SU-DHL-6 (cell line): Measurements from ENCODE around the gene CNP.

Experiments used
- EZH2phosphoT487 ChIP-seq: fragments of 200-600 bp; sonication (generic), shearing (Covaris generic); conservative IDR thresholded peaks from 2 replicates; pipeline ENCODE4 v1.6.1; 2018; ENCODE audit warnings: mild to moderate bottlenecking, antibody characterized with exemption, low read length, moderate library complexity, mixed read lengths
- TF ChIP-seq, protein P1 (sequence below): fragments of 200-600 bp; sonication (generic); IDR thresholded peaks from one replicate; pipeline ENCODE4 v1.5.1; 2017; ENCODE audit warnings: antibody characterized with exemption, mild to moderate bottlenecking, low read length, moderate library complexity; ENCODE audit not compliant: insufficient read depth, poor library complexity, severe bottlenecking

DNA sequence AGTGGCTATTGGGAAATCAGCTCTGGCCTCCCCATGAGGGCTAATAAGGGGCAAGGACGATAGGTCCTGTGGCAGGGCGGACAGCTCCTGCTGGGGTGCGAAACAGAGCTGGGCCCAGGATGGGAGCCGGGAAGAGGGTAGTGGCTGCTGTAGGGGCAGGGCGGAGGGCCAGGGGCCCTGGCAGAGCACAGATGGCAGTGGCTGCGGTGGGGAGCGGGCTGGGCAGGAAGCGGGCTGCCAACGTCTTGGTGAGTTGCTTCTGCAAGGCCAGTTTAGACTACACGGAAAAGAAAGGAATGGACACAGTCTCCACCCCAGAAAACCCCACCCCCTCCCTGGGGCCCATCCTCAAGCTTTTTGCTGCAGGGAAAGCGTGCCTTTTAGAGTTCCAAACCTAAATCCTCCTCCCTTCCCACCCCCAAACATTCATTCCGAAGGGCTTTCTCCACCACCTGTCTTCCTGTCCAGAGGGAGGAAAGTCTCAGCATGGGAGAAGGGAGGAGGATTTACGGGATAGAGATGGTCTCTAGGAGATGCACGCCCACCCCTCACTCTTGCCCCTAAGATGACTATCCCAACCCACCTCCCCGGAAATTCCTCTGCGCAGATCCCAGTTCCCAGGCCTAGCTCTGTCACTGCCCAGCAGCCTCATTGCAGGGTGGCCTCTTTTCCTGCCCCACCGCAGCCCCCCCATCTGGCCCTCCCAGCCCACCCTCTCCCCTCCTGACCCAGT is 60.4 kb downstream of the CNP start:
- TF ChIP-seq, protein P1, sequence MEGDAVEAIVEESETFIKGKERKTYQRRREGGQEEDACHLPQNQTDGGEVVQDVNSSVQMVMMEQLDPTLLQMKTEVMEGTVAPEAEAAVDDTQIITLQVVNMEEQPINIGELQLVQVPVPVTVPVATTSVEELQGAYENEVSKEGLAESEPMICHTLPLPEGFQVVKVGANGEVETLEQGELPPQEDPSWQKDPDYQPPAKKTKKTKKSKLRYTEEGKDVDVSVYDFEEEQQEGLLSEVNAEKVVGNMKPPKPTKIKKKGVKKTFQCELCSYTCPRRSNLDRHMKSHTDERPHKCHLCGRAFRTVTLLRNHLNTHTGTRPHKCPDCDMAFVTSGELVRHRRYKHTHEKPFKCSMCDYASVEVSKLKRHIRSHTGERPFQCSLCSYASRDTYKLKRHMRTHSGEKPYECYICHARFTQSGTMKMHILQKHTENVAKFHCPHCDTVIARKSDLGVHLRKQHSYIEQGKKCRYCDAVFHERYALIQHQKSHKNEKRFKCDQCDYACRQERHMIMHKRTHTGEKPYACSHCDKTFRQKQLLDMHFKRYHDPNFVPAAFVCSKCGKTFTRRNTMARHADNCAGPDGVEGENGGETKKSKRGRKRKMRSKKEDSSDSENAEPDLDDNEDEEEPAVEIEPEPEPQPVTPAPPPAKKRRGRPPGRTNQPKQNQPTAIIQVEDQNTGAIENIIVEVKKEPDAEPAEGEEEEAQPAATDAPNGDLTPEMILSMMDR: no peak
- no peak for TF ChIP-seq EZH2phosphoT487
